ENCODE measurements around the gene CCDC112. TPM values are rescaled to one million over a fixed set of nuclear protein-coding genes. Genes with fewer than 3 reads are reported as not detected.

CCDC112 gene
- total and polyA plus RNA-seq, 9 of the 15 experiments (the other 6 are each of a cell fraction or from before 2014, with no cell fraction given) = 3.3 to 15.3 (median 7.4) TPM

DNA sequence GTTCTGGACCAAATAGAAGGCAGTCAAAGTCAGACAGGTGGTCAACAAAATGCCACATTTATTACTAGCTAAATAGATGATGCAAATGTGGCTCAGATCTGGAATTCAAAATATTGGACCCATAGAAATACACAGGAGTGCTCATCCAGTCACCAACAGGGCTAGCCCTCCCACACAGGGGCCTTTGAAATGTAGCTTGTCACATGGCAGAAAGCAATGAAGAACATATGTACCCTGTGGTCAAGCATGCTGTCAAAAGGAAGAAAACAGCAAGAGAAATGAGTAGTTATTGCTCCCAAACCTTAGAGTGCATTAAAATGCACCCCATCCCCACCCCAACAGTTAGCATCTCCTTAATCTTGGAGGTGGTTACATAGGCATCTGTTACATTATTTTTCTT is 20.9 kb upstream of the CCDC112 start:
- ChIA-PET CTCF (ENCODE audit: low intra/inter-chr PET ratio) (no interaction called here), POLR2A (interaction anchor here (0.6 to 1.0 kb wide), 2 partner anchors 21 to 430 kb away, joined by 3 to 5 read pairs; partner anchors contain the start of gene CCDC112)
- no peak overlapping the region for H3K27ac ChIP-seq (ENCODE audit: extremely low read depth, low read depth, low read length)
- no peaks in the 10 kb centered on the region for H3K9me1 ChIP-seq (ENCODE audit: control insufficient read depth, insufficient read depth, low read length)
- H3K36me3 ChIP-seq (ENCODE audit: control insufficient read depth, insufficient read depth, low read length) = no peaks in the 10 kb centered on the region
- FAIRE-seq (no peak), DNase-seq (ENCODE audit: extremely low read depth in 1 of 4, low spot score in 3 of 4) (no peak), ATAC-seq (no peak)
- H3K4me2 ChIP-seq (ENCODE audit: insufficient read depth, low read length) = no peak overlapping the region
- no peaks in the 10 kb centered on the region for H3K27me3 ChIP-seq (ENCODE audit: control insufficient read depth in 2 of 2, insufficient read depth in 2 of 2, low read length in 2 of 2)
- BruUV-seq (replicated peaks) = no TSS peak
- no peak overlapping the region for H2AFZ ChIP-seq (ENCODE audit: low read depth, low read length)
- H3K4me1 ChIP-seq (replicated peaks in 1 of 2; ENCODE audit: control insufficient read depth in 2 of 2, insufficient read depth in 2 of 2, low read length in 2 of 2) = no peaks in the 10 kb centered on the region
- no peak overlapping the region for H3K4me3 ChIP-seq
- H3K79me2 ChIP-seq (ENCODE audit: control insufficient read depth, insufficient read depth, low read length) = no peaks in the 10 kb centered on the region
- no peak overlapping the region for H3K9ac ChIP-seq (ENCODE audit: insufficient read depth in 1 of 2, low read depth in 2 of 2, low read length in 2 of 2)
- in situ Hi-C loops (cut with MboI) = no loop called here
- H3K9me3 ChIP-seq (replicated peaks; ENCODE audit: control insufficient read depth, insufficient read depth, low read depth, low read length) = no peaks in the 10 kb centered on the region
- TF ChIP-seq STAT6 (CRISPR knock-in tag; IDR thresholded peaks at IDR 0.05) = no peak
- TF ChIP-seq, protein P1, sequence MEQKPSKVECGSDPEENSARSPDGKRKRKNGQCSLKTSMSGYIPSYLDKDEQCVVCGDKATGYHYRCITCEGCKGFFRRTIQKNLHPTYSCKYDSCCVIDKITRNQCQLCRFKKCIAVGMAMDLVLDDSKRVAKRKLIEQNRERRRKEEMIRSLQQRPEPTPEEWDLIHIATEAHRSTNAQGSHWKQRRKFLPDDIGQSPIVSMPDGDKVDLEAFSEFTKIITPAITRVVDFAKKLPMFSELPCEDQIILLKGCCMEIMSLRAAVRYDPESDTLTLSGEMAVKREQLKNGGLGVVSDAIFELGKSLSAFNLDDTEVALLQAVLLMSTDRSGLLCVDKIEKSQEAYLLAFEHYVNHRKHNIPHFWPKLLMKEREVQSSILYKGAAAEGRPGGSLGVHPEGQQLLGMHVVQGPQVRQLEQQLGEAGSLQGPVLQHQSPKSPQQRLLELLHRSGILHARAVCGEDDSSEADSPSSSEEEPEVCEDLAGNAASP (IDR thresholded peaks at IDR 0.05) = no peak
- no peak for TF ChIP-seq CREM (IDR thresholded peaks at IDR 0.05; ENCODE audit: low read depth)
- intact Hi-C loops (cut with micrococcal nuclease) = no loop called here
- H4K20me1 ChIP-seq (replicated peaks; ENCODE audit: control insufficient read depth, insufficient read depth, low read length) = no peaks in the 10 kb centered on the region

Data from K562 (cell line).